ENCODE results near the gene LRP1B.

GRCh38 chr2:140843186-140843585 is 1287.6 kb downstream of the LRP1B start:
- TF ChIP-seq CTCF (IDR thresholded peaks at IDR 0.05) (no peak), POLR2A (IDR thresholded peaks at IDR 0.05) (no peak)

Measured in right lobe of liver (tissue), 4 donors.